GM23338 (cell line): ENCODE measurements around the gene CACNB4.

ENCODE experiments used
- CREB1 ChIP-seq: fragments of 250-450 bp; sonication (Bioruptor Pico); IDR thresholded peaks from 2 replicates; pipeline ENCODE4 v1.5.0; 2020; ENCODE audit warnings: low read depth, mild to moderate bottlenecking, moderate library complexity
- EZH2 ChIP-seq: fragments of 200-600 bp; sonication (generic); IDR thresholded peaks from one replicate; pipeline ENCODE4 v1.8.0; 2017; ENCODE audit warnings: antibody characterized with exemption, mild to moderate bottlenecking, low read depth; ENCODE audit not compliant: unreplicated experiment
- EZH2phosphoT487 ChIP-seq: fragments of 200-600 bp; sonication (generic); IDR thresholded peaks from one replicate; pipeline ENCODE4 v1.8.1; 2018; ENCODE audit warnings: antibody characterized with exemption; ENCODE audit not compliant: unreplicated experiment
- JUNB ChIP-seq: IDR thresholded peaks from one replicate; pipeline ENCODE4 v1.6.1; 2016; ENCODE audit warnings: antibody characterized with exemption; ENCODE audit not compliant: unreplicated experiment
- NANOG ChIP-seq: IDR thresholded peaks from 2 replicates; pipeline ENCODE4 v1.6.1; 2016; ENCODE audit warnings: antibody characterized with exemption, borderline replicate concordance
- POLR2AphosphoS5 ChIP-seq: IDR thresholded peaks from 2 replicates; pipeline ENCODE4 v1.6.1; 2016; ENCODE audit warnings: antibody characterized with exemption, low read depth
- TF ChIP-seq, protein P1 (sequence below), 2 experiments: fragments of 200-600 bp in 1 of 2; sonication (generic) in 1 of 2; conservative IDR thresholded peaks; 2 replicates each; pipeline versions ENCODE4 v1.5.1 to v1.6.1; 2016 to 2017; ENCODE audit warnings: antibody characterized with exemption in 2 of 2, low read depth in 2 of 2, mild to moderate bottlenecking in 2 of 2, moderate library complexity in 1 of 2
- TF ChIP-seq, protein P2 (sequence below): IDR thresholded peaks from one replicate; pipeline ENCODE4 v1.6.1; 2018; ENCODE audit warnings: antibody characterized with exemption; ENCODE audit not compliant: unreplicated experiment
- TF ChIP-seq, protein P3 (sequence below): IDR thresholded peaks from 2 replicates; pipeline ENCODE4 v1.6.1; 2016; ENCODE audit warnings: antibody characterized with exemption
- TF ChIP-seq, protein P4 (sequence below): fragments of 250-450 bp; sonication (Bioruptor Pico); IDR thresholded peaks from 2 replicates; pipeline ENCODE4 v1.5.0; 2020; ENCODE audit warnings: mild to moderate bottlenecking, moderate library complexity

DNA sequence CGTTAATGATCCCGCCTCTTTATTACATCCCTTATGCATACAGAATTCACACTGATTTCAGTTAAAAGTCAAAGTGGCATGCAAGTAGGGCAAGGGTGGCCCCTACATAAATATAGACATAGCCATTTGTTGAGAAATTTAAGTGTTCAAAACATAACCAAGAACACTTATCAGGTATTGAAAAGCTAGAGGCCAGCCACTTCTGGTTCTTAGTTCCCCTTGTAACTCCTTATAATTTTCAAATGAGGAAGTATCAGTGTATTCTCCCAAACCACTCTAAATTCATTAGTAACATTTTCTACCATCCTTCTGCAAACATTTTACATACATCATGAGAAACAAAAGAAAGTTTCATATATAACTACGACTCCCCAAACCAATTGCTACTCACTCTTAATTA is 264.9 kb downstream of the CACNB4 start:
- TF ChIP-seq, protein P1, sequence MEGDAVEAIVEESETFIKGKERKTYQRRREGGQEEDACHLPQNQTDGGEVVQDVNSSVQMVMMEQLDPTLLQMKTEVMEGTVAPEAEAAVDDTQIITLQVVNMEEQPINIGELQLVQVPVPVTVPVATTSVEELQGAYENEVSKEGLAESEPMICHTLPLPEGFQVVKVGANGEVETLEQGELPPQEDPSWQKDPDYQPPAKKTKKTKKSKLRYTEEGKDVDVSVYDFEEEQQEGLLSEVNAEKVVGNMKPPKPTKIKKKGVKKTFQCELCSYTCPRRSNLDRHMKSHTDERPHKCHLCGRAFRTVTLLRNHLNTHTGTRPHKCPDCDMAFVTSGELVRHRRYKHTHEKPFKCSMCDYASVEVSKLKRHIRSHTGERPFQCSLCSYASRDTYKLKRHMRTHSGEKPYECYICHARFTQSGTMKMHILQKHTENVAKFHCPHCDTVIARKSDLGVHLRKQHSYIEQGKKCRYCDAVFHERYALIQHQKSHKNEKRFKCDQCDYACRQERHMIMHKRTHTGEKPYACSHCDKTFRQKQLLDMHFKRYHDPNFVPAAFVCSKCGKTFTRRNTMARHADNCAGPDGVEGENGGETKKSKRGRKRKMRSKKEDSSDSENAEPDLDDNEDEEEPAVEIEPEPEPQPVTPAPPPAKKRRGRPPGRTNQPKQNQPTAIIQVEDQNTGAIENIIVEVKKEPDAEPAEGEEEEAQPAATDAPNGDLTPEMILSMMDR (conservative IDR thresholded peaks at IDR 0.05; ENCODE audit: low read depth in 2 of 2) = no peak
- no peak for TF ChIP-seq EZH2
- no peak for TF ChIP-seq EZH2phosphoT487
- TF ChIP-seq, protein P2, sequence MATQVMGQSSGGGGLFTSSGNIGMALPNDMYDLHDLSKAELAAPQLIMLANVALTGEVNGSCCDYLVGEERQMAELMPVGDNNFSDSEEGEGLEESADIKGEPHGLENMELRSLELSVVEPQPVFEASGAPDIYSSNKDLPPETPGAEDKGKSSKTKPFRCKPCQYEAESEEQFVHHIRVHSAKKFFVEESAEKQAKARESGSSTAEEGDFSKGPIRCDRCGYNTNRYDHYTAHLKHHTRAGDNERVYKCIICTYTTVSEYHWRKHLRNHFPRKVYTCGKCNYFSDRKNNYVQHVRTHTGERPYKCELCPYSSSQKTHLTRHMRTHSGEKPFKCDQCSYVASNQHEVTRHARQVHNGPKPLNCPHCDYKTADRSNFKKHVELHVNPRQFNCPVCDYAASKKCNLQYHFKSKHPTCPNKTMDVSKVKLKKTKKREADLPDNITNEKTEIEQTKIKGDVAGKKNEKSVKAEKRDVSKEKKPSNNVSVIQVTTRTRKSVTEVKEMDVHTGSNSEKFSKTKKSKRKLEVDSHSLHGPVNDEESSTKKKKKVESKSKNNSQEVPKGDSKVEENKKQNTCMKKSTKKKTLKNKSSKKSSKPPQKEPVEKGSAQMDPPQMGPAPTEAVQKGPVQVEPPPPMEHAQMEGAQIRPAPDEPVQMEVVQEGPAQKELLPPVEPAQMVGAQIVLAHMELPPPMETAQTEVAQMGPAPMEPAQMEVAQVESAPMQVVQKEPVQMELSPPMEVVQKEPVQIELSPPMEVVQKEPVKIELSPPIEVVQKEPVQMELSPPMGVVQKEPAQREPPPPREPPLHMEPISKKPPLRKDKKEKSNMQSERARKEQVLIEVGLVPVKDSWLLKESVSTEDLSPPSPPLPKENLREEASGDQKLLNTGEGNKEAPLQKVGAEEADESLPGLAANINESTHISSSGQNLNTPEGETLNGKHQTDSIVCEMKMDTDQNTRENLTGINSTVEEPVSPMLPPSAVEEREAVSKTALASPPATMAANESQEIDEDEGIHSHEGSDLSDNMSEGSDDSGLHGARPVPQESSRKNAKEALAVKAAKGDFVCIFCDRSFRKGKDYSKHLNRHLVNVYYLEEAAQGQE = no peak
- TF ChIP-seq, protein P3, sequence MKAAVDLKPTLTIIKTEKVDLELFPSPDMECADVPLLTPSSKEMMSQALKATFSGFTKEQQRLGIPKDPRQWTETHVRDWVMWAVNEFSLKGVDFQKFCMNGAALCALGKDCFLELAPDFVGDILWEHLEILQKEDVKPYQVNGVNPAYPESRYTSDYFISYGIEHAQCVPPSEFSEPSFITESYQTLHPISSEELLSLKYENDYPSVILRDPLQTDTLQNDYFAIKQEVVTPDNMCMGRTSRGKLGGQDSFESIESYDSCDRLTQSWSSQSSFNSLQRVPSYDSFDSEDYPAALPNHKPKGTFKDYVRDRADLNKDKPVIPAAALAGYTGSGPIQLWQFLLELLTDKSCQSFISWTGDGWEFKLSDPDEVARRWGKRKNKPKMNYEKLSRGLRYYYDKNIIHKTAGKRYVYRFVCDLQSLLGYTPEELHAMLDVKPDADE = no peak
- no peak for TF ChIP-seq JUNB
- TF ChIP-seq POLR2AphosphoS5 = no peak
- TF ChIP-seq, protein P4, sequence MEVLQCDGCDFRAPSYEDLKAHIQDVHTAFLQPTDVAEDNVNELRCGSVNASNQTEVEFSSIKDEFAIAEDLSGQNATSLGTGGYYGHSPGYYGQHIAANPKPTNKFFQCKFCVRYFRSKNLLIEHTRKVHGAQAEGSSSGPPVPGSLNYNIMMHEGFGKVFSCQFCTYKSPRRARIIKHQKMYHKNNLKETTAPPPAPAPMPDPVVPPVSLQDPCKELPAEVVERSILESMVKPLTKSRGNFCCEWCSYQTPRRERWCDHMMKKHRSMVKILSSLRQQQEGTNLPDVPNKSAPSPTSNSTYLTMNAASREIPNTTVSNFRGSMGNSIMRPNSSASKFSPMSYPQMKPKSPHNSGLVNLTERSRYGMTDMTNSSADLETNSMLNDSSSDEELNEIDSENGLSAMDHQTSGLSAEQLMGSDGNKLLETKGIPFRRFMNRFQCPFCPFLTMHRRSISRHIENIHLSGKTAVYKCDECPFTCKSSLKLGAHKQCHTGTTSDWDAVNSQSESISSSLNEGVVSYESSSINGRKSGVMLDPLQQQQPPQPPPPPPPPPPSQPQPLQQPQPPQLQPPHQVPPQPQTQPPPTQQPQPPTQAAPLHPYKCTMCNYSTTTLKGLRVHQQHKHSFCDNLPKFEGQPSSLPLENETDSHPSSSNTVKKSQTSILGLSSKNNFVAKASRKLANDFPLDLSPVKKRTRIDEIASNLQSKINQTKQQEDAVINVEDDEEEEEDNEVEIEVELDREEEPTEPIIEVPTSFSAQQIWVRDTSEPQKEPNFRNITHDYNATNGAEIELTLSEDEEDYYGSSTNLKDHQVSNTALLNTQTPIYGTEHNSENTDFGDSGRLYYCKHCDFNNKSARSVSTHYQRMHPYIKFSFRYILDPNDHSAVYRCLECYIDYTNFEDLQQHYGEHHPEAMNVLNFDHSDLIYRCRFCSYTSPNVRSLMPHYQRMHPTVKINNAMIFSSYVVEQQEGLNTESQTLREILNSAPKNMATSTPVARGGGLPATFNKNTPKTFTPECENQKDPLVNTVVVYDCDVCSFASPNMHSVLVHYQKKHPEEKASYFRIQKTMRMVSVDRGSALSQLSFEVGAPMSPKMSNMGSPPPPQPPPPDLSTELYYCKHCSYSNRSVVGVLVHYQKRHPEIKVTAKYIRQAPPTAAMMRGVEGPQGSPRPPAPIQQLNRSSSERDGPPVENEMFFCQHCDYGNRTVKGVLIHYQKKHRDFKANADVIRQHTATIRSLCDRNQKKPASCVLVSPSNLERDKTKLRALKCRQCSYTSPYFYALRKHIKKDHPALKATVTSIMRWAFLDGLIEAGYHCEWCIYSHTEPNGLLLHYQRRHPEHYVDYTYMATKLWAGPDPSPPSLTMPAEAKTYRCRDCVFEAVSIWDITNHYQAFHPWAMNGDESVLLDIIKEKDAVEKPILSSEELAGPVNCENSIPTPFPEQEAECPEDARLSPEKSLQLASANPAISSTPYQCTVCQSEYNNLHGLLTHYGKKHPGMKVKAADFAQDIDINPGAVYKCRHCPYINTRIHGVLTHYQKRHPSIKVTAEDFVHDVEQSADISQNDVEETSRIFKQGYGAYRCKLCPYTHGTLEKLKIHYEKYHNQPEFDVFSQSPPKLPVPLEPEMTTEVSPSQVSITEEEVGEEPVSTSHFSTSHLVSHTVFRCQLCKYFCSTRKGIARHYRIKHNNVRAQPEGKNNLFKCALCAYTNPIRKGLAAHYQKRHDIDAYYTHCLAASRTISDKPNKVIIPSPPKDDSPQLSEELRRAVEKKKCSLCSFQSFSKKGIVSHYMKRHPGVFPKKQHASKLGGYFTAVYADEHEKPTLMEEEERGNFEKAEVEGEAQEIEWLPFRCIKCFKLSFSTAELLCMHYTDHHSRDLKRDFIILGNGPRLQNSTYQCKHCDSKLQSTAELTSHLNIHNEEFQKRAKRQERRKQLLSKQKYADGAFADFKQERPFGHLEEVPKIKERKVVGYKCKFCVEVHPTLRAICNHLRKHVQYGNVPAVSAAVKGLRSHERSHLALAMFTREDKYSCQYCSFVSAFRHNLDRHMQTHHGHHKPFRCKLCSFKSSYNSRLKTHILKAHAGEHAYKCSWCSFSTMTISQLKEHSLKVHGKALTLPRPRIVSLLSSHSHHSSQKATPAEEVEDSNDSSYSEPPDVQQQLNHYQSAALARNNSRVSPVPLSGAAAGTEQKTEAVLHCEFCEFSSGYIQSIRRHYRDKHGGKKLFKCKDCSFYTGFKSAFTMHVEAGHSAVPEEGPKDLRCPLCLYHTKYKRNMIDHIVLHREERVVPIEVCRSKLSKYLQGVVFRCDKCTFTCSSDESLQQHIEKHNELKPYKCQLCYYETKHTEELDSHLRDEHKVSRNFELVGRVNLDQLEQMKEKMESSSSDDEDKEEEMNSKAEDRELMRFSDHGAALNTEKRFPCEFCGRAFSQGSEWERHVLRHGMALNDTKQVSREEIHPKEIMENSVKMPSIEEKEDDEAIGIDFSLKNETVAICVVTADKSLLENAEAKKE = no peak
- no peak for TF ChIP-seq CREB1 (CRISPR knock-in tag)
- no peak for TF ChIP-seq NANOG
